Retinal pigment epithelial cell (primary cell): ENCODE measurements around the gene NWD2.

Source experiments
- DNase-seq: peaks from one replicate; pipeline ENCODE4 v3.0.0-alpha.2; 2010; ENCODE audit warnings: low read depth
- H3K4me3 ChIP-seq: 2 replicates; pipeline ENCODE4 v1.5.1; 2011; ENCODE audit warnings: mild to moderate bottlenecking, low read length, control low read depth, moderate library complexity
- TF ChIP-seq, protein P1 (sequence below): conservative IDR thresholded peaks from 2 replicates; pipeline ENCODE4 v1.5.1; 2011; ENCODE audit warnings: low read depth, low read length, control low read depth, inconsistent platforms

The NWD2 gene

DNA sequence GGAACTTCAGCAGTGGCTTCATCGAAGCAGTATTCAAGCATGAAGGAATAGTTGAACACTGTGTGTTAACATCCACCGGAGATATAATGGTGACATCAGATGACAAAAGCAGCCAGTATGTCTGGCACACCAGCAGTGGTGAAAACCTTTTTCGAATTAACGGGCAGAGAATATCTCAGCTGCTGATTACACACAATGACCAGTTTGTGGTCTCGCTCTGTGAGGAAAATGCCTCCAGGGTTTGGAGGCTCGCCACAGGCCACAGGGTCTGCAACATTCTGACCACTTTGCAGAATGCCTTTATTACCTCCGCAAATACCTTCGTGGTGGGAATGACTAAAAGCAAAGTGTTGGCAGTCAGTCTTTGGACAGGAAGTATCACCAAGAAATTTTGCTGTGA is 201.5 kb downstream of the NWD2 start:
- TF ChIP-seq, protein P1, sequence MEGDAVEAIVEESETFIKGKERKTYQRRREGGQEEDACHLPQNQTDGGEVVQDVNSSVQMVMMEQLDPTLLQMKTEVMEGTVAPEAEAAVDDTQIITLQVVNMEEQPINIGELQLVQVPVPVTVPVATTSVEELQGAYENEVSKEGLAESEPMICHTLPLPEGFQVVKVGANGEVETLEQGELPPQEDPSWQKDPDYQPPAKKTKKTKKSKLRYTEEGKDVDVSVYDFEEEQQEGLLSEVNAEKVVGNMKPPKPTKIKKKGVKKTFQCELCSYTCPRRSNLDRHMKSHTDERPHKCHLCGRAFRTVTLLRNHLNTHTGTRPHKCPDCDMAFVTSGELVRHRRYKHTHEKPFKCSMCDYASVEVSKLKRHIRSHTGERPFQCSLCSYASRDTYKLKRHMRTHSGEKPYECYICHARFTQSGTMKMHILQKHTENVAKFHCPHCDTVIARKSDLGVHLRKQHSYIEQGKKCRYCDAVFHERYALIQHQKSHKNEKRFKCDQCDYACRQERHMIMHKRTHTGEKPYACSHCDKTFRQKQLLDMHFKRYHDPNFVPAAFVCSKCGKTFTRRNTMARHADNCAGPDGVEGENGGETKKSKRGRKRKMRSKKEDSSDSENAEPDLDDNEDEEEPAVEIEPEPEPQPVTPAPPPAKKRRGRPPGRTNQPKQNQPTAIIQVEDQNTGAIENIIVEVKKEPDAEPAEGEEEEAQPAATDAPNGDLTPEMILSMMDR = no peak
- no peak for DNase-seq
- H3K4me3 ChIP-seq = no peak overlapping the region

DNA sequence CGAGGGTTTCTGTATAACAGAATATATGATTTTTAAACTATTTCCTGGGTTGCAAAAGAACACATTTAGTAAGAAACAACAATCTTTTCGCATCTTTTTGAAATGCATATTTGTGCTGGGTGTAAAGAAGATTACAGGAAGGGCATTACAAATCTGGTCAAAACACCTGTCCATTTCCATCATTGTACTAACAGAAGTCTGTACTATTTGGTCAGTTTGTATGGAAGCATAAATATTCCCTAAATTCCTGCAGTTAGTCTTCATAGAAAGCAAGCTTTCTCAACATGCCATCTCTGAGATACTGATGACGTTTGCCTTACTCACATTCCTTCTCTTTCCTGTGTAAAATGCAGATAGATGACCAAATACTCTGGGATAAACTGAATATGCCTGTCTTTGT is 203.3 kb downstream of the NWD2 start:
- TF ChIP-seq, protein P1 = no peak
- no peak for DNase-seq
- no peak overlapping the region for H3K4me3 ChIP-seq

DNA sequence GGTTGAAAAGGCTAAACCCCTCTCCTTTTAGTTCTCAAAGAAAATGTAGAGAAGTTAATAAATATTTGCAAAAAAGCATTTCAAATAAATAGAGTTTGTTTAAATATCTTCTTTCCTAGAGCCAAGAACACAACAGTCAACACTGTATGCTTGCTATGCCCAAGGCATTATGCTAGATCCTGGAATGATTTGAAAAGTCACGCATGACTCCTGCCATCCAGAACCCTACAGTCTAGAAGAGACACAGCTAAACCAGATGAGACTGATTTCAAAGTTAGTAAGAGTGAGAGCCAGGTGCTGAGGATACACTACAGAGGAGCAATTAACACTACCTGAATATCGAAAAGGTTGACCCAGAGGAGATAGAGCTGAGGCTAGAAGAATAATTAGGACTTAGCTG is 205.8 kb downstream of the NWD2 start:
- TF ChIP-seq, protein P1 = no peak
- DNase-seq = no peak
- no peak overlapping the region for H3K4me3 ChIP-seq

GRCh38 chr4:37450911-37451310 is 206.4 kb downstream of the NWD2 start:
- H3K4me3 ChIP-seq = no peak overlapping the region
- DNase-seq = no peak
- TF ChIP-seq, protein P1 = no peak

GRCh38 chr4:37451656-37452055 is 207.1 kb downstream of the NWD2 start:
- H3K4me3 ChIP-seq = no peak overlapping the region
- DNase-seq = no peak
- TF ChIP-seq, protein P1 = no peak

DNA sequence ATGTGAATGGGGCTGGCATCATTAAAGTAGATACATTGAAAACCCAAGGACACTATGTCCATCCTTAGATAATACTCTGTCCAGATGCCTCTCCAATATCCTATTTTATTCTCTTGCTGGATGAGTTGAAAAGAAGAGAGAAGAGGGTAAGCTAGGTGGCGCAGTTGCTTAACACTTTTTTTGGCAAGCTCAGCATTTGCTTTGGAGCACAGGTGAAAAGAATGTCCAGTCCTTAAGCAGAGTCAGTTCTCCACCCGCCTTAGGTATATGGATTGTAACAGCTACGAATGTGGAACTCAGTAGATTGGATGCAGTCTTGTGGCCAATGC is 208.4 kb downstream of the NWD2 start:
- TF ChIP-seq, protein P1 = peak; percentile 71
- H3K4me3 ChIP-seq = peak overlapping the region; percentile 48
- DNase-seq = peak; percentile 46

GRCh38 chr4:37453281-37453998 is 208.9 kb downstream of the NWD2 start:
- peak overlapping the region; percentile 48 for H3K4me3 ChIP-seq
- DNase-seq = no peak
- TF ChIP-seq, protein P1 = peak; percentile 1
